ENCODE measurements around the gene ETV1. TPM values are rescaled to one million over a fixed set of nuclear protein-coding genes. Genes with fewer than 3 reads are reported as not detected.
A peak's percentile ranks its signal among the peaks of the same experiment; 100 is the strongest.

The ETV1 gene
- total RNA-seq, 2 donors from 2014 or later: 27.7 to 58.4 TPM

- no peak overlapping the region for H3K27ac ChIP-seq
- H3K4me1 ChIP-seq: no peaks in the 10 kb centered on the region
- no peak for TF ChIP-seq CTCF (IDR thresholded peaks at IDR 0.05)
- H3K4me3 ChIP-seq: no peak overlapping the region
- H3K9me3 ChIP-seq: no peaks in the 10 kb centered on the region
- no peaks in the 10 kb centered on the region for H3K36me3 ChIP-seq
- no peak for DNase-seq (ENCODE audit: low spot score)
- no peaks in the 10 kb centered on the region for H3K27me3 ChIP-seq
Observed at GRCh38 chr7:13875496-13876074, 113.9 kb downstream of the ETV1 start.

- H3K27ac ChIP-seq: no peak overlapping the region
- peak overlapping the region in 1 of 2 donors; percentile 3 for H3K4me3 ChIP-seq
- no peaks in the 10 kb centered on the region for H3K9me3 ChIP-seq
- no peaks in the 10 kb centered on the region for H3K36me3 ChIP-seq
- TF ChIP-seq CTCF (IDR thresholded peaks at IDR 0.05): no peak
- no peak for DNase-seq (ENCODE audit: low spot score)
- H3K27me3 ChIP-seq: no peaks in the 10 kb centered on the region
- H3K4me1 ChIP-seq: no peaks in the 10 kb centered on the region
Observed at GRCh38 chr7:13874783-13875182, 114.7 kb downstream of the ETV1 start.

- no peak for DNase-seq (ENCODE audit: low spot score)
- H3K4me1 ChIP-seq: no peaks in the 10 kb centered on the region
- H3K4me3 ChIP-seq: no peak overlapping the region
- H3K9me3 ChIP-seq: no peaks in the 10 kb centered on the region
- no peaks in the 10 kb centered on the region for H3K27me3 ChIP-seq
- no peak overlapping the region for H3K27ac ChIP-seq
- H3K36me3 ChIP-seq: no peaks in the 10 kb centered on the region
- TF ChIP-seq CTCF (IDR thresholded peaks at IDR 0.05): no peak
Observed at GRCh38 chr7:13872709-13873108, 116.8 kb downstream of the ETV1 start.

GRCh38 chr7:13871008-13871407 is 118.5 kb downstream of the ETV1 start:
- Histone ChIP-seq H3K4me3 (no peak overlapping the region), H3K27ac (no peak overlapping the region), H3K4me1 (no peaks in the 10 kb centered on the region), H3K9me3 (no peaks in the 10 kb centered on the region), H3K27me3 (no peaks in the 10 kb centered on the region), H3K36me3 (no peaks in the 10 kb centered on the region)
- no peak for DNase-seq (ENCODE audit: low spot score)
- TF ChIP-seq CTCF (IDR thresholded peaks at IDR 0.05): no peak

- H3K27ac ChIP-seq: no peak overlapping the region
- no peak for TF ChIP-seq CTCF (IDR thresholded peaks at IDR 0.05)
- H3K9me3 ChIP-seq: no peaks in the 10 kb centered on the region
- H3K27me3 ChIP-seq: no peaks in the 10 kb centered on the region
- no peaks in the 10 kb centered on the region for H3K36me3 ChIP-seq
- H3K4me3 ChIP-seq: no peak overlapping the region
- no peak for DNase-seq (ENCODE audit: low spot score)
- H3K4me1 ChIP-seq: no peaks in the 10 kb centered on the region
Observed at GRCh38 chr7:13860734-13861133, 128.7 kb downstream of the ETV1 start.

GRCh38 chr7:13856012-13856411 is 133.5 kb downstream of the ETV1 start:
- Histone ChIP-seq H3K36me3 (no peaks in the 10 kb centered on the region), H3K4me3 (no peak overlapping the region), H3K27me3 (no peaks in the 10 kb centered on the region), H3K9me3 (no peaks in the 10 kb centered on the region), H3K27ac (no peak overlapping the region), H3K4me1 (no peaks in the 10 kb centered on the region)
- TF ChIP-seq CTCF (IDR thresholded peaks at IDR 0.05): no peak
- no peak for DNase-seq (ENCODE audit: low spot score)

Measured in right atrium auricular region (tissue), 2 donors.